ENCODE measurements around the gene AIFM3.

Gene AIFM3

GRCh38 chr22:20959578-20960461, 7.2 kb upstream of the AIFM3 start:
- no peak for DNase-seq (ENCODE audit: low read depth)

- DNase-seq (ENCODE audit: low read depth): no peak
Measured at GRCh38 chr22:20960609-20961008, 6.4 kb upstream of the AIFM3 start.

GRCh38 chr22:20962491-20962945, 4.5 kb upstream of the AIFM3 start:
- no peak for DNase-seq (ENCODE audit: low read depth)

- no peak for DNase-seq (ENCODE audit: low read depth)
Measured at GRCh38 chr22:20963201-20964052, 3.6 kb upstream of the AIFM3 start.

GRCh38 chr22:20964090-20964798, 2.8 kb upstream of the AIFM3 start:
- DNase-seq (ENCODE audit: low read depth): no peak

GRCh38 chr22:20964799-20965103, 2.3 kb upstream of the AIFM3 start:
- DNase-seq (ENCODE audit: low read depth): no peak

- no peak for DNase-seq (ENCODE audit: low read depth)
Measured at GRCh38 chr22:20965104-20965887, 1.8 kb upstream of the AIFM3 start.

- DNase-seq (ENCODE audit: low read depth): no peak
Measured at GRCh38 chr22:20965888-20966855, 883 bp upstream of the AIFM3 start.

GRCh38 chr22:20967697-20968211, 699 bp downstream of the AIFM3 start:
- DNase-seq (ENCODE audit: low read depth): no peak

GRCh38 chr22:20968281-20968977, 1.4 kb downstream of the AIFM3 start:
- no peak for DNase-seq (ENCODE audit: low read depth)

GRCh38 chr22:20970939-20971657, 4.0 kb downstream of the AIFM3 start:
- no peak for DNase-seq (ENCODE audit: low read depth)

- peak; percentile 71 for DNase-seq (ENCODE audit: low read depth)
Measured at GRCh38 chr22:20972014-20972694, 5.1 kb downstream of the AIFM3 start.

- DNase-seq (ENCODE audit: low read depth): no peak
Measured at GRCh38 chr22:20972933-20973577, 6.0 kb downstream of the AIFM3 start.

- no peak for DNase-seq (ENCODE audit: low read depth)
Measured at GRCh38 chr22:20973634-20974286, 6.7 kb downstream of the AIFM3 start.

GRCh38 chr22:20974336-20974955, 7.4 kb downstream of the AIFM3 start:
- no peak for DNase-seq (ENCODE audit: low read depth)

- DNase-seq (ENCODE audit: low read depth): no peak
Measured at GRCh38 chr22:20975541-20976290, 8.7 kb downstream of the AIFM3 start.
